Tibial nerve (tissue), 4 donors: ENCODE results near the gene NR3C1.
A peak's percentile ranks its signal among the peaks of the same experiment; 100 is the strongest.

Experiments used
- CTCF ChIP-seq, 5 experiments: fragments of 200-600 bp in 3 of 5; fragments of 450-650 bp in 2 of 5; sonication (generic) in 3 of 5; IDR thresholded peaks; one replicate each; pipeline ENCODE4 v1.5.1; 2016 to 2019; ENCODE audit warnings: antibody characterized with exemption in 5 of 5, mild to moderate bottlenecking in 3 of 5, moderate library complexity in 2 of 5
- EP300 ChIP-seq, 2 donors: sonication (generic); formaldehyde crosslinking; IDR thresholded peaks; one replicate each; pipeline ENCODE4 v1.6.1; 2017; ENCODE audit warnings: antibody characterized with exemption in 2 of 2, mild to moderate bottlenecking in 1 of 2
- POLR2A ChIP-seq, 2 donors: fragments of 450-650 bp; IDR thresholded peaks; one replicate each; pipeline ENCODE4 v1.6.1; 2017; ENCODE audit warnings: antibody characterized with exemption in 2 of 2, mild to moderate bottlenecking in 2 of 2, moderate library complexity in 2 of 2

GRCh38 chr5:143355710-143356109 is 47.8 kb downstream of the NR3C1 start:
- no peak for TF ChIP-seq CTCF (IDR thresholded peaks at IDR 0.05)
- no peak for TF ChIP-seq POLR2A (IDR thresholded peaks at IDR 0.05)
- peak in 1 of 2 donors; percentile 76 for TF ChIP-seq EP300 (IDR thresholded peaks at IDR 0.05)
